Chondrocyte (in vitro differentiated cells): ENCODE measurements around the gene ARHGAP18. TPM values are rescaled to one million over a fixed set of nuclear protein-coding genes. Genes with fewer than 3 reads are reported as not detected.

Experiments used
- DNase-seq: peaks from one replicate; pipeline ENCODE4 v3.0.0; 2021; ENCODE audit warnings: mixed read lengths, low spot score
- H3K27ac Mint-ChIP-seq: one replicate; pipeline ENCODE4 v1.8.0; 2021; ENCODE audit warnings: mild to moderate bottlenecking, moderate library complexity, mixed read lengths; ENCODE audit not compliant: unreplicated experiment
- H3K27me3 Mint-ChIP-seq: 2 replicates; pipeline ENCODE4 v1.8.0; 2021; ENCODE audit warnings: low read depth, mixed read lengths
- H3K36me3 Mint-ChIP-seq: 2 replicates; pipeline ENCODE4 v1.8.0; 2021; ENCODE audit warnings: low read depth, mixed read lengths
- H3K4me1 Mint-ChIP-seq: 2 replicates; pipeline ENCODE4 v1.8.0; 2021; ENCODE audit warnings: low read depth, mild to moderate bottlenecking, mixed read lengths
- H3K4me3 Mint-ChIP-seq: one replicate; pipeline ENCODE4 v1.8.0; 2021; ENCODE audit warnings: mild to moderate bottlenecking, moderate library complexity, mixed read lengths; ENCODE audit not compliant: unreplicated experiment
- H3K9me3 Mint-ChIP-seq: 2 replicates; pipeline ENCODE4 v1.8.0; 2021; ENCODE audit warnings: low read depth, mixed read lengths
- total RNA-seq: library from RNA; stranded (reverse); gene quantifications from 3 replicates; pipeline ENCODE4 v1.2.1, GENCODE V29; 2021
- TF ChIP-seq, protein P1 (sequence below): fragments of 200-600 bp; sonication (generic); IDR thresholded peaks from 2 replicates; pipeline ENCODE4 v1.5.0; 2021; ENCODE audit warnings: antibody characterized with exemption, mild to moderate bottlenecking, moderate library complexity

ARHGAP18 gene
- total RNA-seq, 1 donor from 2014 or later = 8.0 TPM

DNA sequence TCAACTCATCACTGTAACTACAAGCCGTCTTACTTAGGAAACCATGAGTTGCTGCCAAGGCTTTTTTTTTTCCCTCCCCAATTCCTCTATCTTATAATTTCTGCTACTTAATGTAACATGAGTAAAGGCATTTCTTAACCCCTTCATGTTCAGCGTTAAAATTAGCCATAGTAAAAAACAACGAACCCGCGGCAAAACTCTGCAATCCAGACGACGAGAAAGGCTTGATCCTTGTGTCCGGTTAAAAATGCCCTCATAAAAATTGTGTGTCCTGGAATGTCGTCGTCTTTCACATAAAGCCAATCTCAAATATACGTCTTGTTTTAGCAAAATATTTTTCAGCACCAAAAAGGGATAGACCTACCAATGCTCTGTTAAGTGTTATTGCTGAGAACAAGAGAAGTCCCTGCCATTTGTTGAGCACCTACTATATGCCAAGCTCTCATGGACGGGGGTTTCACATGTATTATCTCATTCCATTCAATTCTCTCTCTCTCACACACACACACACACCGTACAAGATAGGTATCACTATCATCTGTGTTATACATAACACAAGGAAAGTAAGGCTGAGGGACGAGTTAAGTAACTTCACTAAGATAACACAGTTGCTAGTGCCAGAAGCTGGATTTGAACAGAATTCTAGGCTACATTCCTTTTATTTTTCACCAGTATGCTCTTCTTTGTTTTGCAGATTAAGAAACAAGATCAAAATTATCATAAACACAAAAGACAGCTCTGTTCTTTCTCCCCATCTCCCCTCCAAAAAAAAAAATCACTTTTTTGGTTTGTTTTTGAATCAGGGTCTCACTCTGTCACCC lies 683 bp upstream of the ARHGAP18 start:
- Mint-ChIP-seq H3K36me3 (no peaks in the 10 kb centered on the region), H3K4me3 (peak overlapping the region; percentile 95), H3K4me1 (peaks cover 41% of the 10 kb centered on the region), H3K9me3 (no peaks in the 10 kb centered on the region), H3K27ac (peak overlapping the region; percentile 98), H3K27me3 (no peaks in the 10 kb centered on the region)
- DNase-seq = no peak
- TF ChIP-seq, protein P1, sequence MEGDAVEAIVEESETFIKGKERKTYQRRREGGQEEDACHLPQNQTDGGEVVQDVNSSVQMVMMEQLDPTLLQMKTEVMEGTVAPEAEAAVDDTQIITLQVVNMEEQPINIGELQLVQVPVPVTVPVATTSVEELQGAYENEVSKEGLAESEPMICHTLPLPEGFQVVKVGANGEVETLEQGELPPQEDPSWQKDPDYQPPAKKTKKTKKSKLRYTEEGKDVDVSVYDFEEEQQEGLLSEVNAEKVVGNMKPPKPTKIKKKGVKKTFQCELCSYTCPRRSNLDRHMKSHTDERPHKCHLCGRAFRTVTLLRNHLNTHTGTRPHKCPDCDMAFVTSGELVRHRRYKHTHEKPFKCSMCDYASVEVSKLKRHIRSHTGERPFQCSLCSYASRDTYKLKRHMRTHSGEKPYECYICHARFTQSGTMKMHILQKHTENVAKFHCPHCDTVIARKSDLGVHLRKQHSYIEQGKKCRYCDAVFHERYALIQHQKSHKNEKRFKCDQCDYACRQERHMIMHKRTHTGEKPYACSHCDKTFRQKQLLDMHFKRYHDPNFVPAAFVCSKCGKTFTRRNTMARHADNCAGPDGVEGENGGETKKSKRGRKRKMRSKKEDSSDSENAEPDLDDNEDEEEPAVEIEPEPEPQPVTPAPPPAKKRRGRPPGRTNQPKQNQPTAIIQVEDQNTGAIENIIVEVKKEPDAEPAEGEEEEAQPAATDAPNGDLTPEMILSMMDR = no peak

DNA sequence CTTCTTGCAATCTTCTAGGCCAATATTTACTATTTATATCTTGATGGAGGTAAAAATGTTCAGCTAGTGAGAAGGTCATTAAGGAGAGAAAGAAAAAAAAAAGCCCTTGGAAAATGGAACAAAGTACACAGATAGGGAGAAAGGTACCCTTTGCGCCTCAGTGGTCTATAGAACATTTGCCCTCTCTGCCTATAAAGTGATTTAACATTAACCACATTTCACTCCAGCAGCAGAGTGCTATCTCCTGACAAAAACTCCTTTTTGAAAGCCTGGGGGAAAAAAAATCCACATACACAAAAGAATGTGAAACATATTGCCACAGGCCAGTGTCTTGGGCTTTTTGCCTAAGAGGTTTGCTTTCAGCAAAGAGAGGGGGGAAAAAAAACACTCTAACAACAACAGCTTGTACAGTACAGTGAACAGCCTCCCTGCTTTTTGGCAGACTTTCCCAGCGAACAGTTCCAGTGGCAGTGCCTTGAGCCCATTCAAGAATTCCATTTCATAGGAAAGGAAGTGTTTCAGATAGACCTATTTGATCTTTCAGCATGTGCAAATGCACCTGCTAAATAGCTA lies 695 bp downstream of the ARHGAP18 start:
- Mint-ChIP-seq H3K27me3 (no peaks in the 10 kb centered on the region), H3K9me3 (no peaks in the 10 kb centered on the region), H3K4me3 (peak overlapping the region; percentile 95), H3K27ac (peak overlapping the region; percentile 98), H3K36me3 (no peaks in the 10 kb centered on the region), H3K4me1 (peaks cover 37% of the 10 kb centered on the region)
- DNase-seq = no peak
- TF ChIP-seq, protein P1 = no peak

DNA sequence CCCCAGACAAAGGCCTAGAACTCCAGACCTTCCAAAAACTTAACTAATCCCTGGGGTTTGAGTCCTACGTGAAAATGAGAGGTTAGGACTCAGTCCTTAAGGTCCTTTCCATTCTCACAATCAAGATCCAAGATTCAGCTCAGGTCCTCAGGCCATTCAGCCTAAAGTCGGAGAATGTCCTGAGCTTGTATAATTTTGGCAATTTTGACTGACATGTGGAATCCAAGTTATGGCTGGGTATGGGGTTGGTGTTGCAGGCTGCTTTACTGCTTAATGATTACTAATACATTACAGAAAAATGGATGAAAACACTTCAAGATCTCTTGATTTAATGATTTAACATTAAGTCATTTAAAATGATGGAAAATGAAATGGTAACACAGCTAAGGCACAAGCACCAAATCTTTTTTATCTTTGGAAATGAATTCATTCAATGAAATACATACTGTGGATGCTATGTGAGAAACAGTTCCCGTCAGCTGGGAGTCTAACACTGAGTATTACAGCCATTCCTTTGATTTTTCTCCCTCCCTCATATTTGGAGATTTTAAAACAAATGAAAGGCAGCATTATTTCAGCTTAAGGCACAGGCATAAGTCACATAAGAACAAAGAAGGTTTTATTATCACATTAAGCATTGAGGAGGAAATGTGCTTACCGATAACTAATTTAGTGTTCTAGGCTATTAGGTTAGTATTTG lies 1.3 kb downstream of the ARHGAP18 start:
- Mint-ChIP-seq H3K4me1 (peaks cover 37% of the 10 kb centered on the region), H3K36me3 (no peaks in the 10 kb centered on the region), H3K27ac (peak overlapping the region; percentile 98), H3K9me3 (no peaks in the 10 kb centered on the region), H3K4me3 (peak overlapping the region; percentile 95), H3K27me3 (no peaks in the 10 kb centered on the region)
- DNase-seq = no peak
- TF ChIP-seq, protein P1 = no peak

DNA sequence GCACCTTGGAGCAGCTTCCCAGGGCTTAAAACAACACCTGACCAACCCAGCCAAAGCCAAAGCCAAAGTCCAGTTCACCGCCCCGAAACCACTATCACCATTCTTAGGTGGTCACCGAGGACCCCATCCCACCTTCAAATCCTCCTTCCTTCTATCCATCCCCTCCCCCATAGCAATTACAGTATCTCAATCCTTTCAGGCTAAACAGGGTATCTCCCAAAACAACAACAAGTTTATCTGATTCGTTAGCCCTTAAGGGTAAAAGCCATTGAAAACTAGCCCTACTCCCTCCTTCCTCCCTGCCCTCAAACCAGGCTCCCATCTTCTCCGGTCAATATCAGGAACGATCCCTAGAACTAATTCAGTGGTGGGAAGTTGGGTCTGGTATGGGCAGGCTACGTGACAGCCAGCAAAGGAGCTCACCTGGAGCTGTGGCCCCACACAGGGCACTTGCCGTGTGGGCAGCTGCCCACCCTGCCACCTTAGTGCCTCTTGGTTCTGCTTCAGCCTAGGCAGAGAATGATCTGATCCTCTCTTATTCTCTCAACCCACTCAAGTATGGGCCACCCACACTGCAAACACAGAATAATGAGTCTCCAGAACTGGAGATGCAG lies 2.0 kb downstream of the ARHGAP18 start:
- Mint-ChIP-seq H3K36me3 (no peaks in the 10 kb centered on the region), H3K9me3 (no peaks in the 10 kb centered on the region), H3K4me3 (peak overlapping the region; percentile 95), H3K27ac (no peak overlapping the region), H3K4me1 (peaks cover 37% of the 10 kb centered on the region), H3K27me3 (no peaks in the 10 kb centered on the region)
- TF ChIP-seq, protein P1 = no peak
- no peak for DNase-seq

DNA sequence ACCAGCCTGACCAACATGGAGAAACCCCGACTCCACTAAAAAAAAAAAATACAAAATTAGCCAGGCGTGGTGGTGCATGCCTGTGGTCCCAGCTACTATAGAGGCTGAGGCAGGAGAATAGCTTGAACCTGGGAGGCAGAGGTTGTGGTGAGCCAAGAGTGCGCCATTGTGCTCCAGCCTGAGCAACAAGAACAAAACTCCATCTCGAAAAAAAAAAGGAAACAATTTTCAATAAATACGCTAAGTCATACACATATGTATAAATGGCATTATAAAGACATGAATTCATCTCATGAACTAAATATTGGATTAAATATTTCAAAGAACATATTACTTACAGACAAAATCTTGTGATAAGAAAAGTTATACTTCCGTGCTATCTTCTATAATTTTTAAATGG lies 2.9 kb downstream of the ARHGAP18 start:
- Mint-ChIP-seq H3K4me3 (no peak overlapping the region), H3K9me3 (no peaks in the 10 kb centered on the region), H3K27me3 (no peaks in the 10 kb centered on the region), H3K4me1 (peaks cover 41% of the 10 kb centered on the region), H3K36me3 (no peaks in the 10 kb centered on the region), H3K27ac (no peak overlapping the region)
- TF ChIP-seq, protein P1 = no peak
- no peak for DNase-seq
